ENCODE data around the gene MAMSTR. TPM values are rescaled to one million over a fixed set of nuclear protein-coding genes. Genes with fewer than 3 reads are reported as not detected.
"Not testable (repeated sequence)": the region's sequence is repeated elsewhere in the genome, so short reads cannot be mapped to it uniquely, and the experiment has no call there.

MAMSTR gene, protein sequence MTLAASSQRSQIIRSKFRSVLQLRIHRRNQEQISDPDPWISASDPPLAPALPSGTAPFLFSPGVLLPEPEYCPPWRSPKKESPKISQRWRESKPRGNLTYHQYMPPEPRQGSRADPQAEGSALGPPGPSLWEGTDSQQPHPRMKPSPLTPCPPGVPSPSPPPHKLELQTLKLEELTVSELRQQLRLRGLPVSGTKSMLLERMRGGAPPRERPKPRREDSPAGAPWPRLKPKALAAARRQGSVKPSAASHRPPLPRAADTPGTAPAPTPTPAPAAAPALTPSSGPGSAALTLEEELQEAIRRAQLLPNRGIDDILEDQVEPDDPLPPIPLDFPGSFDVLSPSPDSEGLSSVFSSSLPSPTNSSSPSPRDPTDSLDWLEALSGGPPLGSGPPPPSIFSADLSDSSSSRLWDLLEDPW
- total RNA-seq (29.2 TPM), polyA plus RNA-seq (ENCODE audit: insufficient read depth in 1 of 8, insufficient read length in 8 of 8, low replicate concordance in 1 of 8) (100 to 1,000 TPM in 4 of 8 donors, 10 to 100 TPM in 4; 59.8 to 160 (median 113) TPM)
- long read RNA-seq, donor 1, partial matches to known transcripts, result 6 of 12 reads
- long read RNA-seq, donor 1, other reads (novel, unspliced or antisense), result 0 of 12 reads
- long read RNA-seq, donor 2, result 0 reads
- long read RNA-seq, donor 3, partial matches to known transcripts, result 32 of 35 reads
- long read RNA-seq, donor 3, other reads (novel, unspliced or antisense), result 0 of 35 reads
- long read RNA-seq, donor 4, partial matches to known transcripts, result 17 of 20 reads
- long read RNA-seq, donor 4, other reads (novel, unspliced or antisense), result 0 of 20 reads
- long read RNA-seq, donor 5, transcript MAMSTR-201 (10 exons, 1,837 nt), result major isoform, 7 of 13 reads
- long read RNA-seq, donor 5, partial matches to known transcripts, result 5 of 13 reads
- long read RNA-seq, donor 5, other reads (novel, unspliced or antisense), result 0 of 13 reads
- long read RNA-seq, donor 6, transcript MAMSTR-201 (10 exons, 1,837 nt), result major isoform, 12 of 54 reads
- long read RNA-seq, donor 6, partial matches to known transcripts, result 41 of 54 reads
- long read RNA-seq, donor 6, other reads (novel, unspliced or antisense), result 0 of 54 reads
- long read RNA-seq, donor 7, partial matches to known transcripts, result 13 of 16 reads
- long read RNA-seq, donor 7, other reads (novel, unspliced or antisense), result 0 of 16 reads
- long read RNA-seq, donor 8, partial matches to known transcripts, result 5 of 9 reads
- long read RNA-seq, donor 8, other reads (novel, unspliced or antisense), result 0 of 9 reads
- long read RNA-seq, donor 9, partial matches to known transcripts, result 0 of 2 reads
- long read RNA-seq, donor 9, other reads (novel, unspliced or antisense), result 0 of 2 reads
- long read RNA-seq, donor 10, partial matches to known transcripts, result 11 of 15 reads
- long read RNA-seq, donor 10, other reads (novel, unspliced or antisense), result 0 of 15 reads
- long read RNA-seq, donor 11, transcript MAMSTR-201 (10 exons, 1,837 nt), result major isoform, 7 of 36 reads
- long read RNA-seq, donor 11, partial matches to known transcripts, result 22 of 36 reads
- long read RNA-seq, donor 11, other reads (novel, unspliced or antisense), result 5 of 36 reads

DNA sequence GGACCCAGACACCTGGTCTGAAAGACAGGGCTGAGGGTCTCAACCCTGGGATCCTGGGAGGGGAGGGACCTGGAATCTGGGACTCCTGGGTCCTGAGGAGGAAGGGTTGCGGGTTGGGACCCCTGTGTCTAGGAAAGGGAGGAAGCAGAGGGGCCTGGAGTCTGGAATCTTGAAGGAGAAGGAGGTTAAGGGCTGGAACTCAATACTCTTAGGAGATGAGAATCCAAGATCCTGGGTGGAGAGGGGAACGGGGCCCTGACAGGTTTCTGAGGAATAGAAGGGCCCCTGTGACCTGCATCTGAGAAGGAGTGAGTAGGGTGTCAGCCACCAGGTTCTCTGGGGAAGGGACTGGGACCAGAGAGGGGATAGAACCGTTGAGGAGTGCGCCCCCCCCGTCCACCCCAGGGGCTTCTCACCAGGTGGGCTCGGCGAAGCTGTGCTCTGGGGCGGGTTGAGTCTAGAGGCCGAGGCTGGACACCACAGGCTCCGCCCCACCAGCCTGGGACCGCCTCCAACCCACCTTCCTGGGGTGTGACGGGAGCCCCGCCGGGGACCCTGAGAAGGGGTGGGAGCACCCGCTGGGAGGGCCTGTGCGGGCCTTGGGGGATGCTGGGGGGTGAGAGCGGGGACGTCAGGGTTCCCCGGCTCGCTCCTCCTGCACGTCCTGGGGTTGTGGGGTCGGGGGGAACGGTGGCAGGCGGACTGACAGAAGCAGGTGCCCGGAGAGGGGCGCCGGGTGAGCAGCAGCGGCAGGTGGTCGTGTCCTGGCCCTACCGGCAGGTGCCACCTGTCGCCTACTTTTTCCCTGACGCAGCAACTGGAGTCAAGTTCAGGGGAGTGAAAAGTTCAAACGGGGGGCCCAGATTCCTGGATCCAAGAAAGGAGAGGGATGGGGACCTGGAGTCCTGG lies at the start of gene MAMSTR:
Gene MAMSTR (minus strand): TSS at position 463 of the 909 bp plus-strand sequence. CDS start 694 bp downstream, outside the sequence.
- Histone ChIP-seq H3K4me3 (ENCODE audit: low read length) (peak within 1 kb of the TSS; percentile 72), H3K9me3 (replicated peaks; ENCODE audit: control insufficient read depth, low read depth, low read length) (no peaks in the 10 kb centered on the region), H3K4me1 (ENCODE audit: control insufficient read depth, insufficient read depth, low read length) (peaks cover 66% of the 10 kb centered on the region), H3K27me3 (ENCODE audit: control insufficient read depth, insufficient read depth, low read length) (no peaks in the 10 kb centered on the region), H3K27ac (ENCODE audit: low read length) (peak within 1 kb of the TSS; percentile 98), H3K36me3 (ENCODE audit: control insufficient read depth, insufficient read depth, low read length) (peaks cover 30% of the 10 kb centered on the region)
- DNase-seq, result peak; percentile 87
- WGBS (ENCODE audit: insufficient coverage), result 49% methylated on average over 26 of the region's 33 CpGs

- 61% methylated on average over 9 of the region's 11 CpGs for WGBS (ENCODE audit: insufficient coverage)
- H3K4me3 ChIP-seq (ENCODE audit: low read length), result no peak overlapping the region
These were observed 49.6 kb upstream of the MAMSTR start for GRCh38 chr19:48768994-48769713.

DNA sequence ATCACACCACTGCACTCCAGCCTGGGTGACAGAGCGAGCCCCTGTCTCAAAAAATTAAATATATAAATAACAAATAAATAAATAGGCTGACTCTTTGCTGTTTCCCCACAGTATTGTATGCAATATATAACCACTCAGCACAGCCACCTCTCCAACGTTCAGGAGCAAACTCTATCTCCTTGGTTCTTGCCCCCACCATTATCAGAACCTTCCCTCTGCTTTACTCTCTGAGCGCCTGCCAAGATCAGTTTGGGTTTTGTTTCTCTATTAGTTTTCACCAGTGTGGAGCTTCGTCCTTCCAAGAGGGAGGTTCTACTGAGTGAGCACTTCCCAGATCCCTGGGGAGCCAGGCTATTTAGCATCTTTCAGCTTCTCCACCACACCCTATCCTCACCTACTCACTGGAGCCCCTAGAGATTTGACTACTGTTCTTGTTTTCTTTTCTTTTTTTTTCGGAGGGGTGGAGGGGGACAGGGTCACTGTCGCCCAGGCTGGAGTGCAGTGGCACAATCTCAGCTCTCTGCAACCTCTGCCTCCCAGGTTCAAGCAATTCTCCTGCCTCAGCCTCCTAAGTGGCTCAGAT lies 48.7 kb upstream of the MAMSTR start:
- not testable (repeated sequence) for H3K36me3 ChIP-seq (ENCODE audit: control insufficient read depth, insufficient read depth, low read length); H3K9me3 ChIP-seq (replicated peaks; ENCODE audit: control insufficient read depth, low read depth, low read length); H3K4me1 ChIP-seq (ENCODE audit: control insufficient read depth, insufficient read depth, low read length); H3K27ac ChIP-seq (ENCODE audit: low read length); H3K4me3 ChIP-seq (ENCODE audit: low read length); DNase-seq
- H3K27me3 ChIP-seq (ENCODE audit: control insufficient read depth, insufficient read depth, low read length), result peaks cover 21% of the 10 kb centered on the region
- 14% methylated on average over 1 of the region's 6 CpGs for WGBS (ENCODE audit: insufficient coverage)

More at GRCh38 chr19:48768994-48769713, 49.6 kb upstream of the MAMSTR start:
- peaks cover 16% of the 10 kb centered on the region for H3K27me3 ChIP-seq (ENCODE audit: control insufficient read depth, insufficient read depth, low read length)
- no peak for DNase-seq
- no peak overlapping the region for H3K27ac ChIP-seq (ENCODE audit: low read length)
- peaks cover 5% of the 10 kb centered on the region for H3K4me1 ChIP-seq (ENCODE audit: control insufficient read depth, insufficient read depth, low read length)
- H3K36me3 ChIP-seq (ENCODE audit: control insufficient read depth, insufficient read depth, low read length), result no peaks in the 10 kb centered on the region
- no peaks in the 10 kb centered on the region for H3K9me3 ChIP-seq (replicated peaks; ENCODE audit: control insufficient read depth, low read depth, low read length)

DNA sequence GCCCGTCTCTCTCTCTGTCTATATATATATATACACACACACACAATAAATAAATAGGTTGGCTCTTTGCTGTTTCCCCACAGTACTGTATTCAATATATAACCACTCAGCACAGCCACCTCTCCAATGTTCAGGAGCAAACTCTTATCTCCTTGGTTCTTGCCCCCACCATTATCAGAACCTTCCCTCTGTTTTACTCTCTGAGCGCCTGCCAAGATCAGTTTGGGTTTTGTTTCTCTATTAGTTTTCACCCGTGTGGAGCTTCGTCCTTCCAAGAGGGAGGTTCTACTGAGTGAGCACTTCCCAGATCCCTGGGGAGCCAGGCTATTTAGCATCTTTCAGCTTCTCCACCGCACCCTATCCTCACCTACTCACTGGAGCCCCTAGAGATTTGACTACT lies 46.3 kb upstream of the MAMSTR start:
- H3K36me3 ChIP-seq (ENCODE audit: control insufficient read depth, insufficient read depth, low read length); H3K4me1 ChIP-seq (ENCODE audit: control insufficient read depth, insufficient read depth, low read length); H3K4me3 ChIP-seq (ENCODE audit: low read length); DNase-seq; H3K27ac ChIP-seq (ENCODE audit: low read length); H3K9me3 ChIP-seq (replicated peaks; ENCODE audit: control insufficient read depth, low read depth, low read length): not testable (repeated sequence)
- H3K27me3 ChIP-seq (ENCODE audit: control insufficient read depth, insufficient read depth, low read length), result peaks cover 29% of the 10 kb centered on the region
- WGBS (ENCODE audit: insufficient coverage), result 57% methylated on average over 1 of the region's 5 CpGs

GRCh38 chr19:48760504-48761205 lies 41.1 kb upstream of the MAMSTR start:
- Histone ChIP-seq H3K27me3 (ENCODE audit: control insufficient read depth, insufficient read depth, low read length) (peaks cover 26% of the 10 kb centered on the region), H3K27ac (ENCODE audit: low read length) (peak overlapping the region; percentile 62)
- 70% methylated on average over 12 of the region's 16 CpGs for WGBS (ENCODE audit: insufficient coverage)

GRCh38 chr19:48757741-48758144 lies 38.2 kb upstream of the MAMSTR start:
- Histone ChIP-seq H3K4me1 (ENCODE audit: control insufficient read depth, insufficient read depth, low read length) (peaks cover 10% of the 10 kb centered on the region), H3K9me3 (replicated peaks; ENCODE audit: control insufficient read depth, low read depth, low read length) (no peaks in the 10 kb centered on the region), H3K36me3 (ENCODE audit: control insufficient read depth, insufficient read depth, low read length) (no peaks in the 10 kb centered on the region), H3K27ac (ENCODE audit: low read length) (no peak overlapping the region), H3K27me3 (ENCODE audit: control insufficient read depth, insufficient read depth, low read length) (peaks cover 34% of the 10 kb centered on the region), H3K4me3 (ENCODE audit: low read length) (no peak overlapping the region)
- DNase-seq, result no peak
- 85% methylated on average over 13 of the region's 14 CpGs for WGBS (ENCODE audit: insufficient coverage)

More at GRCh38 chr19:48760504-48761205, 41.1 kb upstream of the MAMSTR start:
- DNase-seq, result no peak
- no peaks in the 10 kb centered on the region for H3K36me3 ChIP-seq (ENCODE audit: control insufficient read depth, insufficient read depth, low read length)
- no peak overlapping the region for H3K4me3 ChIP-seq (ENCODE audit: low read length)
- H3K4me1 ChIP-seq (ENCODE audit: control insufficient read depth, insufficient read depth, low read length), result peaks cover 3% of the 10 kb centered on the region
- H3K9me3 ChIP-seq (replicated peaks; ENCODE audit: control insufficient read depth, low read depth, low read length), result no peaks in the 10 kb centered on the region

DNA sequence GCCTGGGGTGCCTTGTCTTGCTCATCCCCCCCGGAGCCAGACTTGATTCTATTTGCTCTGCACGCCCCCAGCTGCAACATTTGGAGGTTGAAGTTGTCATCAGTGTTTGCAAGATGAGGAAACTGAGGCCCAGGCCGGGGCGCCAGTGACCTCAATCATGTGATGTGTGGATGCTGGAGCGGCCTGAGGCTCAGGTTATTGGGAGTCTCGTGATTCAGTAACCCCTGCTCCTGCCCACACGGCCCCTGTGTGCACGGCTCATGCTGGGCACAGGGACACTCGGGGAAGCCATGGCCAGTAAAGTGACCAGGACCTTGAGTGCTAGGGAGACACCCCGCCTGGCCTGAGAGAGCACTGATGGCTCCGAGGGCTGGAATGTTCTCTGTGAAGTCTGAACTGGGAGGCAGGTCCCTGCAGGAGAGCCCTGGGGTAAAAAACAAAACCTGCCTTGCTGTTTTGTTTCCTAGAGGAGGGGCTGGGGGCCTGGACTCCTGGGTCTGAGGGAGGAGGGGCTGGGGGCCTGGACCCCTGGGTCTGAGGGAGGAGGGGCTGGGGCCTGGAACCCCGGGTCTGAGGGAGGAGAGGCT lies 37.7 kb upstream of the MAMSTR start:
- Histone ChIP-seq H3K9me3 (replicated peaks; ENCODE audit: control insufficient read depth, low read depth, low read length) (no peaks in the 10 kb centered on the region), H3K4me1 (ENCODE audit: control insufficient read depth, insufficient read depth, low read length) (peaks cover 16% of the 10 kb centered on the region), H3K36me3 (ENCODE audit: control insufficient read depth, insufficient read depth, low read length) (no peaks in the 10 kb centered on the region), H3K4me3 (ENCODE audit: low read length) (no peak overlapping the region), H3K27me3 (ENCODE audit: control insufficient read depth, insufficient read depth, low read length) (peaks cover 35% of the 10 kb centered on the region), H3K27ac (ENCODE audit: low read length) (no peak overlapping the region)
- no peak for DNase-seq
- WGBS (ENCODE audit: insufficient coverage), result 79% methylated on average over 12 of the region's 12 CpGs
